Mucosa of stomach (tissue), 1 donor: ENCODE measurements around the gene GSG1L.

ENCODE experiments used
- H3K27me3 ChIP-seq: one replicate; pipeline ENCODE4 v1.7.0; 2013; ENCODE audit warnings: mild to moderate bottlenecking, low read length; ENCODE audit not compliant: control insufficient read depth, insufficient read depth
- H3K36me3 ChIP-seq: one replicate; pipeline ENCODE4 v1.7.0; 2013; ENCODE audit warnings: low read length; ENCODE audit not compliant: control insufficient read depth, insufficient read depth
- H3K4me1 ChIP-seq: one replicate; pipeline ENCODE4 v1.7.0; 2013; ENCODE audit warnings: mild to moderate bottlenecking, low read length; ENCODE audit not compliant: control insufficient read depth, insufficient read depth
- H3K4me3 ChIP-seq: one replicate; pipeline ENCODE4 v1.7.0; 2013; ENCODE audit warnings: low read length
- H3K9ac ChIP-seq: one replicate; pipeline ENCODE4 v1.7.0; 2013; ENCODE audit warnings: mild to moderate bottlenecking, low read length, moderate library complexity
- H3K9me3 ChIP-seq: one replicate; pipeline ENCODE4 v1.7.0; 2013; ENCODE audit warnings: mild to moderate bottlenecking, low read length, moderate library complexity; ENCODE audit not compliant: control insufficient read depth
- donor health status: Pancreatic carcinoma.

Gene GSG1L

GRCh38 chr16:28027055-28027454 is 36.5 kb downstream of the GSG1L start:
- Histone ChIP-seq H3K27me3 (no peaks in the 10 kb centered on the region), H3K36me3 (no peaks in the 10 kb centered on the region), H3K4me3 (no peak overlapping the region), H3K9ac (no peak overlapping the region), H3K4me1 (no peaks in the 10 kb centered on the region), H3K9me3 (no peaks in the 10 kb centered on the region)

GRCh38 chr16:28025631-28026030 is 37.9 kb downstream of the GSG1L start:
- no peaks in the 10 kb centered on the region for H3K9me3 ChIP-seq
- H3K4me3 ChIP-seq, result no peak overlapping the region
- no peak overlapping the region for H3K9ac ChIP-seq
- H3K27me3 ChIP-seq, result no peaks in the 10 kb centered on the region
- no peaks in the 10 kb centered on the region for H3K4me1 ChIP-seq
- H3K36me3 ChIP-seq, result no peaks in the 10 kb centered on the region

GRCh38 chr16:28019218-28019617 is 44.3 kb downstream of the GSG1L start:
- no peaks in the 10 kb centered on the region for H3K27me3 ChIP-seq
- H3K4me3 ChIP-seq, result no peak overlapping the region
- H3K9ac ChIP-seq, result no peak overlapping the region
- H3K36me3 ChIP-seq, result no peaks in the 10 kb centered on the region
- no peaks in the 10 kb centered on the region for H3K4me1 ChIP-seq
- H3K9me3 ChIP-seq, result no peaks in the 10 kb centered on the region

DNA sequence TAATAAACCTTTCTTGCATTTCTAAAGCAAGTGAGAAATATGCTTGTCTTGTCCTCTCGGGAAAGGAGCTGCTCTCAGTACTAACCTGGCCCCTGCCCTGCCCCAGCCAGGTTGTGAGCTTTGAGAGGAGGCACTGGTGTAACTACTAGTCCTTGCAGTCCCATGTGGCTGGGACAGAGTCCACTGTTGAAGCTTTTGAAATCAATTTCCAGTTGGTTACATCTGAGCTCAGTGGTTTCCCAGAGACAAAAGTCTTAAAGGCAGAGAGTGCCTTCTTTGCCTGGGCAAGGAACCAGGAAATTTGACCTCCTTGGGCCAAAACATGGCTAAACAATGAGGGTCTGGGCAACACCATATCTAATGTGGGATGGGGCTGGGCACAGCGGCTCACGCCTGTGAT is 48.7 kb downstream of the GSG1L start:
- H3K9ac ChIP-seq, result no peak overlapping the region
- no peak overlapping the region for H3K4me3 ChIP-seq
- H3K4me1 ChIP-seq, result no peaks in the 10 kb centered on the region
- H3K27me3 ChIP-seq, result no peaks in the 10 kb centered on the region
- no peaks in the 10 kb centered on the region for H3K9me3 ChIP-seq
- H3K36me3 ChIP-seq, result no peaks in the 10 kb centered on the region

DNA sequence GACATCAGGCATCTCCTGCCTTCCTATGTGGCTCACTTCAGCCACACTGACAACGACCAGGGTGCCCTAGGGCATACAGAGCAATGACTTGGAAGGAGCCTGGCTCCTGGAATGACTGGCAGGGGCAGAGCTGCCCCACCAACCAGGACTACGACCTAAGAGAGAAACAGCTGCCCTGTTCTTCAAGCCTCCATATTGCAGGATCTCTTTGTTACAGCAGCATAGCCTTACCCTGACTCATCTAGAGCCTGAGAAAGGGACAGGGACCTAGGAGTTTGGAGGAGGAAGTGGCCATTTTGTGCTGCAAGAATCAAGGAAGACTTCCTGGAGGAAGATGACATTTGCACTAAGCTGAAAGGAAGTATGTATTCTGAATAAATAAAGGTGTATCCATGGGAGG is 49.6 kb downstream of the GSG1L start:
- Histone ChIP-seq H3K36me3 (no peaks in the 10 kb centered on the region), H3K4me3 (no peak overlapping the region), H3K9me3 (no peaks in the 10 kb centered on the region), H3K9ac (no peak overlapping the region), H3K27me3 (no peaks in the 10 kb centered on the region), H3K4me1 (no peaks in the 10 kb centered on the region)

DNA sequence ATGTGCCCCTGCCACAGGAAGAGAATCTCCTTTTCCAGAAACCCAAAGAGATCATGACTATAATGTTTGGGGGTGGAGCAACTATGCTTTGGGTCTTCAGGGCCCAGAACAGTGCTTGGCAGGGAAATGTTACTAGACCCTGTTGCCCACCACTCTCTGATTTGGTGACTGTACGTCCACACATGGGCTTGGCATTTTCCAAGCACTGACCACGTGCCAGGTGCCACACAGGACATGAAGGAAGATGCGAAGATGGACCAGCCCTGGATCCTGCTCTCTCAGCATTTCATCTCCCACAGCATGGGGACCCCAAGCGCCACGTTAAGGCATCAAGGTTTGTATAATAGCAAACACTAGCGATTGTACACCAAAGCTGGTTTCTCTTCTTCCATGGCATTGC is 50.1 kb downstream of the GSG1L start:
- Histone ChIP-seq H3K4me1 (no peaks in the 10 kb centered on the region), H3K4me3 (no peak overlapping the region), H3K9ac (no peak overlapping the region), H3K27me3 (no peaks in the 10 kb centered on the region), H3K9me3 (no peaks in the 10 kb centered on the region), H3K36me3 (no peaks in the 10 kb centered on the region)

GRCh38 chr16:28011971-28012445 is 51.5 kb downstream of the GSG1L start:
- Histone ChIP-seq H3K9me3 (no peaks in the 10 kb centered on the region), H3K4me1 (no peaks in the 10 kb centered on the region), H3K9ac (no peak overlapping the region), H3K36me3 (no peaks in the 10 kb centered on the region), H3K4me3 (no peak overlapping the region), H3K27me3 (no peaks in the 10 kb centered on the region)

GRCh38 chr16:28011223-28011622 is 52.3 kb downstream of the GSG1L start:
- Histone ChIP-seq H3K4me1 (no peaks in the 10 kb centered on the region), H3K9me3 (no peaks in the 10 kb centered on the region), H3K36me3 (no peaks in the 10 kb centered on the region)

DNA sequence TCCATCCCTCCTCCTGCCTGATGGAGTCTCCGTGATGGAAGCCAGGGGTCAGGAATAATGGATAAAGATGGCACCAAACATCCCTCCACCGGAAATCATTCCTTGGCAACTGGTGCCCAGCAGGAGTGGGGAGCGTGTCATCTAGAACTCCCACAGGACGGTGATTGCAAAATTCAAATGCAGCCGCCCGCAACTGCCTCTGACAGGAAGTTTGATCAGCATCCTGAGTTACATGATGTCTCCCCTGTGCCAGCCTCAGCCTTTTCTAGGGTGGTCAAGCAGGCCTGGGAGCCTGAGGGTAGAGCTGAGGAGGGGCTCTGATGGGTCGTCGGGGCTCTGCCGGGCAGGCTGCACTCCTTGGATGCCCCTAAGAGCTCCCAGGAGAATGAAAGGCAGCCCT is 52.8 kb downstream of the GSG1L start:
- no peaks in the 10 kb centered on the region for H3K27me3 ChIP-seq
- no peaks in the 10 kb centered on the region for H3K4me1 ChIP-seq
- no peaks in the 10 kb centered on the region for H3K9me3 ChIP-seq

More at GRCh38 chr16:28011223-28011622, 52.3 kb downstream of the GSG1L start:
- no peak overlapping the region for H3K4me3 ChIP-seq
- no peaks in the 10 kb centered on the region for H3K27me3 ChIP-seq
- H3K9ac ChIP-seq, result no peak overlapping the region

GRCh38 chr16:28009586-28010373 is 53.7 kb downstream of the GSG1L start:
- no peak overlapping the region for H3K4me3 ChIP-seq
- no peaks in the 10 kb centered on the region for H3K36me3 ChIP-seq
- H3K9ac ChIP-seq, result no peak overlapping the region
- H3K9me3 ChIP-seq, result no peaks in the 10 kb centered on the region
- H3K4me1 ChIP-seq, result no peaks in the 10 kb centered on the region
- no peaks in the 10 kb centered on the region for H3K27me3 ChIP-seq

More for the DNA sequence above, 52.8 kb downstream of the GSG1L start:
- Histone ChIP-seq H3K9ac (no peak overlapping the region), H3K36me3 (no peaks in the 10 kb centered on the region), H3K4me3 (no peak overlapping the region)

GRCh38 chr16:28003923-28004322 is 59.6 kb downstream of the GSG1L start:
- Histone ChIP-seq H3K9me3 (no peaks in the 10 kb centered on the region), H3K36me3 (no peaks in the 10 kb centered on the region), H3K27me3 (no peaks in the 10 kb centered on the region), H3K4me1 (no peaks in the 10 kb centered on the region), H3K9ac (no peak overlapping the region), H3K4me3 (no peak overlapping the region)

- Histone ChIP-seq H3K36me3 (no peaks in the 10 kb centered on the region), H3K9ac (no peak overlapping the region), H3K9me3 (no peaks in the 10 kb centered on the region), H3K27me3 (no peaks in the 10 kb centered on the region), H3K4me3 (no peak overlapping the region), H3K4me1 (no peaks in the 10 kb centered on the region)
These were observed 60.3 kb downstream of the GSG1L start for GRCh38 chr16:28003021-28003865.
